HS-27A (cell line): Measurements from ENCODE around the gene MEAF6.

ENCODE experiments used
- DNase-seq: peaks from one replicate; pipeline ENCODE4 v3.0.0-alpha.2; 2012; ENCODE audit warnings: low read depth, missing footprints

The MEAF6 gene

GRCh38 chr1:37484325-37485051 is 30.1 kb downstream of the MEAF6 start:
- DNase-seq = no peak

GRCh38 chr1:37483785-37484184 is 30.8 kb downstream of the MEAF6 start:
- DNase-seq = no peak

GRCh38 chr1:37482796-37483744 is 31.5 kb downstream of the MEAF6 start:
- no peak for DNase-seq

- DNase-seq = no peak
Measured at GRCh38 chr1:37482004-37482785, 32.4 kb downstream of the MEAF6 start.

- DNase-seq = no peak
Measured at GRCh38 chr1:37481289-37482003, 33.1 kb downstream of the MEAF6 start.

GRCh38 chr1:37480581-37481288 is 33.8 kb downstream of the MEAF6 start:
- no peak for DNase-seq

- no peak for DNase-seq
Measured at GRCh38 chr1:37480125-37480466, 34.5 kb downstream of the MEAF6 start.

GRCh38 chr1:37479255-37480124 is 35.1 kb downstream of the MEAF6 start:
- DNase-seq = peak; percentile 68

- DNase-seq = no peak
Measured at GRCh38 chr1:37478890-37479254, 35.7 kb downstream of the MEAF6 start.

- DNase-seq = no peak
Measured at GRCh38 chr1:37478451-37478881, 36.1 kb downstream of the MEAF6 start.

GRCh38 chr1:37477946-37478345 is 36.6 kb downstream of the MEAF6 start:
- no peak for DNase-seq

- no peak for DNase-seq
Measured at GRCh38 chr1:37477198-37477931, 37.2 kb downstream of the MEAF6 start.

GRCh38 chr1:37476460-37477197 is 37.9 kb downstream of the MEAF6 start:
- peak; percentile 85 for DNase-seq

GRCh38 chr1:37476087-37476452 is 38.5 kb downstream of the MEAF6 start:
- DNase-seq = no peak

GRCh38 chr1:37475380-37476086 is 39.0 kb downstream of the MEAF6 start:
- no peak for DNase-seq

GRCh38 chr1:37474697-37475379 is 39.7 kb downstream of the MEAF6 start:
- DNase-seq = no peak

- DNase-seq = no peak
Measured at GRCh38 chr1:37474046-37474696, 40.4 kb downstream of the MEAF6 start, which contains the start of gene ZC3H12A. TSS of gene ZC3H12A (plus strand) at chr1:37474580. CDS start at chr1:37475497, 917 bp downstream.
